WTC11 (cell line): ENCODE data around the gene ZBTB47.

Source experiments
- CTCF ChIP-seq: fragments of 200-600 bp; IDR thresholded peaks from 2 replicates; pipeline ENCODE4 v1.8.0; 2022; ENCODE audit warnings: antibody characterized with exemption
- KAT7 ChIP-seq: sonication (generic); formaldehyde crosslinking; IDR thresholded peaks from 2 replicates; pipeline ENCODE4 v1.8.1; 2023; ENCODE audit warnings: missing genetic modification reagents, mild to moderate bottlenecking, borderline replicate concordance
- MAX ChIP-seq: sonication (generic); formaldehyde crosslinking; IDR thresholded peaks from 2 replicates; pipeline ENCODE4 v1.8.0; 2022; ENCODE audit warnings: mild to moderate bottlenecking, missing genetic modification reagents
- MXD4 ChIP-seq: fragments of 250-450 bp; sonication (Bioruptor Pico); IDR thresholded peaks from 2 replicates; pipeline ENCODE4 v1.8.0; 2021; ENCODE audit warnings: mild to moderate bottlenecking, moderate library complexity, borderline replicate concordance
- NFE2L1 ChIP-seq: sonication (generic); formaldehyde crosslinking; IDR thresholded peaks from 2 replicates; pipeline ENCODE4 v1.8.1; 2023; ENCODE audit warnings: missing genetic modification reagents

DNA sequence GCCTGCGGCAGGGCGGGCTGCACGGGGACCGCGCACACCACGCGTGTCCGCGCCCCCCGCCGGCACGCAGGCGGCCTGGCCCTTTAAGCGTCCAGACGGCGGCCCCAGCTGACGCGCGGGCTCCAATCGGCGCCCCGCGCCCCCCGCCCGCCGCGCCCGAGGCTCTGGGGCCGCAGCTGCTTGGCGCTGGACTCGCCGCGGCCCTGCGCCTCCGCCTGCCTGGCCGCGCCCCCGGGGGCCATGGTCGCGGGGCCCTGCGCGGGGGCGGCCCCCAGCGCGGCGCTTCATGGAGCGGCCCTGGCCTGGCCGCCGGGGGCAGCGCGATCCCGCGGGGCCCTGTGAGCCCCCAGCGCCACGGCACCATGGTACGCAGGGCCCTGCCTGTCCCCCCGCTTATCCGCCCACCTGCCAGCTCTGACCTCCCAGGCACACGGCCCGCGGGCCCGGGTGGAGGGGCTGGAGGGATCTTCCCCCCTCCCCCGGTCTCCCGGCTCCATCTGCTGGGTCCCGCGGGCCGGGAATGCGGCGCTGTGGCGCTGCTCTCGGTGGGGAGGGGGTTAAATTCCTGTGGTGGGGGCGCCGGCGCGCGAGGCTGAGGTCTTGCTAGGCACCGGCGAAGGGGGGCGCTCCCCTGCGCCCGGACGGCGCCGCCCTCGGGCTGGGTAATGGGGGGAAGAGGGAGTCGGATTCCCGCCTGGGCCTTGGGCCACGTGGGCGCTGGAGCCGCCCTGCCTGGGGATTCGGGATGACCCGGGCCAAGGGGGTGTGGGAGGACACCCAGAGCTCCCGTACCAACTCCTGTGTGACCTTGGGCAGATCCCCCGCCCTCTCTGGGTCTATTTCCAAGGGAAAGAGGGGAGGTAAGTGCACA lies 1.1 kb downstream of the ZBTB47 start:
- peak; percentile 97 for TF ChIP-seq MAX (CRISPR knock-in tag)
- TF ChIP-seq CTCF = no peak
- no peak; the same call in 1 of the 2 replicates for TF ChIP-seq NFE2L1 (CRISPR knock-in tag)
- no peak for TF ChIP-seq MXD4 (CRISPR knock-in tag)
- TF ChIP-seq KAT7 (CRISPR knock-in tag) = no peak; the same call in 1 of the 2 replicates
